OCI-LY1 (cell line): ENCODE results near the gene EPS8L3.

Experiments
- EZH2 ChIP-seq: fragments of 200-600 bp; sonication (generic), shearing (Covaris generic); IDR thresholded peaks from 2 replicates; pipeline ENCODE4 v1.8.0; 2017; ENCODE audit warnings: borderline replicate concordance, mixed run types, mild to moderate bottlenecking, antibody characterized with exemption, low read length, moderate library complexity, mixed read lengths
- TF ChIP-seq, protein P1 (sequence below): fragments of 200-600 bp; sonication (generic), shearing (Covaris generic); IDR thresholded peaks from 2 replicates; pipeline ENCODE4 v1.5.1; 2017; ENCODE audit warnings: mild to moderate bottlenecking, antibody characterized with exemption, low read length, moderate library complexity, mixed read lengths

GRCh38 chr1:109739738-109740614, 23.7 kb downstream of the EPS8L3 start:
- TF ChIP-seq, protein P1, sequence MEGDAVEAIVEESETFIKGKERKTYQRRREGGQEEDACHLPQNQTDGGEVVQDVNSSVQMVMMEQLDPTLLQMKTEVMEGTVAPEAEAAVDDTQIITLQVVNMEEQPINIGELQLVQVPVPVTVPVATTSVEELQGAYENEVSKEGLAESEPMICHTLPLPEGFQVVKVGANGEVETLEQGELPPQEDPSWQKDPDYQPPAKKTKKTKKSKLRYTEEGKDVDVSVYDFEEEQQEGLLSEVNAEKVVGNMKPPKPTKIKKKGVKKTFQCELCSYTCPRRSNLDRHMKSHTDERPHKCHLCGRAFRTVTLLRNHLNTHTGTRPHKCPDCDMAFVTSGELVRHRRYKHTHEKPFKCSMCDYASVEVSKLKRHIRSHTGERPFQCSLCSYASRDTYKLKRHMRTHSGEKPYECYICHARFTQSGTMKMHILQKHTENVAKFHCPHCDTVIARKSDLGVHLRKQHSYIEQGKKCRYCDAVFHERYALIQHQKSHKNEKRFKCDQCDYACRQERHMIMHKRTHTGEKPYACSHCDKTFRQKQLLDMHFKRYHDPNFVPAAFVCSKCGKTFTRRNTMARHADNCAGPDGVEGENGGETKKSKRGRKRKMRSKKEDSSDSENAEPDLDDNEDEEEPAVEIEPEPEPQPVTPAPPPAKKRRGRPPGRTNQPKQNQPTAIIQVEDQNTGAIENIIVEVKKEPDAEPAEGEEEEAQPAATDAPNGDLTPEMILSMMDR = no peak
- TF ChIP-seq EZH2 = no peak
